ENCODE data around the gene SLC7A6. TPM values are rescaled to one million over a fixed set of nuclear protein-coding genes. Genes with fewer than 3 reads are reported as not detected.

Gene SLC7A6
- total and polyA plus RNA-seq, 2 of the 13 experiments (the other 11 are each of a cell fraction or from before 2014, with no cell fraction given) = 35.8 to 70.8 TPM

- 0 out of 2 replicates have a peak, but pooled peaks have one; percentile 32 for TF ChIP-seq MTF1 (CRISPR knock-in tag; IDR thresholded peaks at IDR 0.05)
- TF ChIP-seq ETS1 (CRISPR knock-in tag; IDR thresholded peaks at IDR 0.05) = peak; percentile 88; the same call in 1 of the 2 replicates
- TF ChIP-seq E2F1 (CRISPR knock-in tag; IDR thresholded peaks at IDR 0.05) = peak; percentile 60; the same call in 1 of the 2 replicates
- TF ChIP-seq ZNF883 (CRISPR knock-in tag; IDR thresholded peaks at IDR 0.05; ENCODE audit: not compliant biosample characterization) = peak; percentile 6
- TF ChIP-seq ZNF101 (CRISPR knock-in tag; IDR thresholded peaks at IDR 0.05; ENCODE audit: borderline replicate concordance, low read depth) = 0 out of 2 replicates have a peak, but pooled peaks have one; percentile 53
- no peak for TF ChIP-seq BATF2 (CRISPR knock-in tag; IDR thresholded peaks at IDR 0.05)
- TF ChIP-seq SP5 (CRISPR knock-in tag; IDR thresholded peaks at IDR 0.05; ENCODE audit: borderline replicate concordance, low read depth) = peak; percentile 83
- 0 out of 2 replicates have a peak, but pooled peaks have one; percentile 25 for TF ChIP-seq NR2C2 (CRISPR knock-in tag; IDR thresholded peaks at IDR 0.05; ENCODE audit: borderline replicate concordance)
- peak; percentile 93 for TF ChIP-seq ZC3H13 (CRISPR knock-in tag; IDR thresholded peaks at IDR 0.05)
- TF ChIP-seq ZNF549 (CRISPR knock-in tag; IDR thresholded peaks at IDR 0.05) = no peak
- no peak for TF ChIP-seq GLI4 (CRISPR knock-in tag; IDR thresholded peaks at IDR 0.05; ENCODE audit: borderline replicate concordance)
- TF ChIP-seq GFI1 (CRISPR knock-in tag; IDR thresholded peaks at IDR 0.05; ENCODE audit: borderline replicate concordance) = 0 out of 2 replicates have a peak, but pooled peaks have one; percentile 49
- TF ChIP-seq KLF12 (CRISPR knock-in tag; IDR thresholded peaks at IDR 0.05; ENCODE audit: borderline replicate concordance) = peak; percentile 90; the same call in 1 of the 2 replicates
- peak in 1 of 2 experiments; percentile 26; a peak in 2 of 4 replicates for TF ChIP-seq KLF16 (CRISPR knock-in tag; IDR thresholded peaks at IDR 0.05)
- peak; percentile 87 for TF ChIP-seq YEATS4 (CRISPR knock-in tag; IDR thresholded peaks at IDR 0.05; ENCODE audit: borderline replicate concordance)
- no peak for TF ChIP-seq ZNF24 (IDR thresholded peaks at IDR 0.05)
- TF ChIP-seq SPEN (CRISPR knock-in tag; IDR thresholded peaks at IDR 0.05; ENCODE audit: low read depth) = no peak; the same call in 1 of the 2 replicates
- no peak; the same call in 1 of the 2 replicates for TF ChIP-seq ZNF580 (CRISPR knock-in tag; IDR thresholded peaks at IDR 0.05; ENCODE audit: borderline replicate concordance, low read depth)
- no peak for TF ChIP-seq ZMYM3 (CRISPR knock-in tag; IDR thresholded peaks at IDR 0.05)
- no peak for TF ChIP-seq ZMYM2 (CRISPR knock-in tag; IDR thresholded peaks at IDR 0.05)
- TF ChIP-seq NPAS2 (CRISPR knock-in tag; IDR thresholded peaks at IDR 0.05; ENCODE audit: borderline replicate concordance) = no peak
- peak; percentile 94; the same call in 1 of the 2 replicates for TF ChIP-seq ZNF333 (CRISPR knock-in tag; IDR thresholded peaks at IDR 0.05; ENCODE audit: borderline replicate concordance)
- 0 out of 2 replicates have a peak, but pooled peaks have one; percentile 43 for TF ChIP-seq ZNF747 (CRISPR knock-in tag; IDR thresholded peaks at IDR 0.05; ENCODE audit: borderline replicate concordance)
- TF ChIP-seq ZFP36L1 (CRISPR knock-in tag; IDR thresholded peaks at IDR 0.05) = peak; percentile 90; the same call in 1 of the 2 replicates
- TF ChIP-seq SRSF1 (optimal IDR thresholded peaks at IDR 0.05; ENCODE audit: low read depth, low read length) = no peak
- TF ChIP-seq ZKSCAN5 (CRISPR knock-in tag; IDR thresholded peaks at IDR 0.05) = 0 out of 2 replicates have a peak, but pooled peaks have one; percentile 47
- no peak for TF ChIP-seq CHD4 (IDR thresholded peaks at IDR 0.05; ENCODE audit: borderline replicate concordance, low read length)
Measured at GRCh38 chr16:68236137-68236825, 28.0 kb upstream of the SLC7A6 start (continued).
